Subcutaneous adipose tissue (tissue), 4 donors: ENCODE measurements around the gene VPS11. TPM values are rescaled to one million over a fixed set of nuclear protein-coding genes. Genes with fewer than 3 reads are reported as not detected.

Source experiments
- CTCF ChIP-seq: fragments of 450-650 bp; IDR thresholded peaks from one replicate; pipeline ENCODE4 v1.5.1; 2016; ENCODE audit warnings: low read depth, mild to moderate bottlenecking, control low read depth, antibody characterized with exemption, moderate library complexity
- total RNA-seq, 4 donors: library from RNA; depleted of rRNA; stranded (reverse); fragments of >200 nt; gene quantifications; one replicate each; pipeline ENCODE4 v1.1.0, GENCODE V29; 2016

Gene VPS11
- total RNA-seq, 4 donors from 2014 or later = 34.8 to 43.4 (median 39.4) TPM

- no peak for TF ChIP-seq CTCF
These were observed 34.3 kb downstream of the VPS11 start, which contains the start of gene DPAGT1 for GRCh38 chr11:119101759-119102423. Gene DPAGT1, minus strand, starts transcription at chr11:119101853. Its CDS starts 198 bp downstream, at chr11:119101655.

GRCh38 chr11:119103793-119104192 lies 36.2 kb downstream of the VPS11 start:
- no peak for TF ChIP-seq CTCF

- TF ChIP-seq CTCF = no peak
These were observed 39.2 kb downstream of the VPS11 start, which contains the start of gene C2CD2L for GRCh38 chr11:119106564-119107537. Gene C2CD2L, plus strand, starts transcription at chr11:119107344. Its CDS starts 398 bp downstream, at chr11:119107742.

- TF ChIP-seq CTCF = no peak
These were observed 40.0 kb downstream of the VPS11 start for GRCh38 chr11:119107538-119108145.

- no peak for TF ChIP-seq CTCF
These were observed 40.7 kb downstream of the VPS11 start for GRCh38 chr11:119108146-119108856.

GRCh38 chr11:119108857-119109221 lies 41.2 kb downstream of the VPS11 start:
- no peak for TF ChIP-seq CTCF
